Stimulated activated CD4-positive, alpha-beta T cell treated with anti-CD3 and anti-CD28 coated beads, Interleukin-12 subunit alpha, Interleukin-12 subunit beta, amount 100 ng/mL, for 4 hours (primary cell): Measurements from ENCODE around the gene RPL19.

ENCODE experiments used
- DNase-seq: peaks from one replicate; pipeline ENCODE4 v3.0.0-alpha.2; 2020

The RPL19 gene

DNA sequence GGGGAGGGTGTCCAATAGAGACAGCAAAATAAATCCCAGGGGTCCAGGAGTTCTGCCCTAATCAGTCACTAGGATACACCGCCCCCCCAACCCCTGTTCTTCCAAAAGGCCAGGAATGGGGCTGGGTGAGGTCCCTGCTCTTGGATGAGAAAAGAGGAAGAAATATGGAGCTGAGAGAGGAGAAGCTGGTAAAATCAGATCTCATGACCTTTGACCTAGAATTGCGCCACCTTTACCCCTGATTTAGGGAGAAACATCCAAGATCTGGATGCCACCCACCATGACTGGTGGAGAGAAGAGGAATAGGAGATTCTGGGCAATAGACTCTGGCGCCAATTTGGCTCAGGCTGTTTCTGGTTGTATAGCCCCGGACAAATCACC lies 1.9 kb upstream of the RPL19 start:
- DNase-seq, result no peak

- DNase-seq, result peak; percentile 81
Observed at GRCh38 chr17:39199820-39200069, 338 bp upstream of the RPL19 start.

DNA sequence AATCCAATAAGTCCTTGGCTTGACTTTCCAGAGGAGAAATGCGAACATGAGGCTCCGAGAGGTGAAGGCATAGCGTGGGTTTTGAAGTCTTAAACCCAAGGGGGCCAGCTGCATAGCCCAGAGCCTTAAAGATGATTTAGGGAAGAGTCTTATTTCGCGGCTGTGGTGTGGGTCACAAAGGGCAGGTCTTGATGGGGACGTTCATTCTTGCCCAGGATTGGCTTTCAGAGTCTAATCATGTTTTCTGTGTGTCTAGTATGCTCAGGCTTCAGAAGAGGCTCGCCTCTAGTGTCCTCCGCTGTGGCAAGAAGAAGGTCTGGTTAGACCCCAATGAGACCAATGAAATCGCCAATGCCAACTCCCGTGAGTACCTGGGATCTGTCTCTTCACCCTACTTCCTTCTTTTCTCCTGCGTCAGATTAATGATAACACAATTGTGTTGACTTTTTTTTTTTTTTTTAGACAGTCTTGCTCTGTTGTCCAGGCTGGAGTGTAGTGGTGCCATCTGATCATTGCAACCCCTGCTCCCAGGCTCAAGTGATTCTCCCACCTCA lies 951 bp downstream of the RPL19 start:
- no peak for DNase-seq

DNA sequence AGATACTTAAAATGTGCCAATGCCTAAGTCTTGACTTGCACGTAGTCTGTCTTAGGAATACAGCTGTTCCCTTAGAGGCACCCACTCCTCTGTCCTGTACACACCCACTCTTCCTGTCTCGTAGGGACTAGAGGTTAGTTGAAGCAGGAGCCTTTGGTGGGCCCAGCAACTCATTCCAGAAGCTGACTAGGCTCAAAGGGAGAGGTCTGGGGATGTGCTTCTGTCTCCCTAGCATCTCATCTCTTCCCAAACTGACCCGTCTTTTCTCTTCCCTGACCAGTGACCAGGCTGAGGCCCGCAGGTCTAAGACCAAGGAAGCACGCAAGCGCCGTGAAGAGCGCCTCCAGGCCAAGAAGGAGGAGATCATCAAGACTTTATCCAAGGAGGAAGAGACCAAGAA lies 4.2 kb downstream of the RPL19 start:
- DNase-seq, result no peak

DNA sequence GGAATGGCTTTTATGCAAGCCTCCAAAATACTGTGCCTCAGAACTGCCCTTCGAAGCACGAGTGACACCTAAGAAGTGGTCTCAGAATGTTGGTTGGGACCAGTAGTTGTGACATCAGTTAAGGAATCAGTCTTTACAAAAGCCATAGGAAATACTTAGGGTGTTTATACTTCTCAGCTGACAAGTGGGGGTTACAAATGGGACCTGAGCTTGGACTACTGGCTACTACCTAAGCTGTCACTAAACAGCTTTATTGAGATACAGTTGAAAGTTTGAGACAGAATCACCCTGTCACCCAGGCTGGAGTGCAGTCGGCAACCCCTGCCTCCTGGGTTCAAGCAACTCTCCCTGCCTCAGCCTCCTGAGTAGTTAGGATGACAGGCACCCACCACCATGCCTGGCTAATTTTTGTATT lies 5.0 kb downstream of the RPL19 start:
- no peak for DNase-seq

DNA sequence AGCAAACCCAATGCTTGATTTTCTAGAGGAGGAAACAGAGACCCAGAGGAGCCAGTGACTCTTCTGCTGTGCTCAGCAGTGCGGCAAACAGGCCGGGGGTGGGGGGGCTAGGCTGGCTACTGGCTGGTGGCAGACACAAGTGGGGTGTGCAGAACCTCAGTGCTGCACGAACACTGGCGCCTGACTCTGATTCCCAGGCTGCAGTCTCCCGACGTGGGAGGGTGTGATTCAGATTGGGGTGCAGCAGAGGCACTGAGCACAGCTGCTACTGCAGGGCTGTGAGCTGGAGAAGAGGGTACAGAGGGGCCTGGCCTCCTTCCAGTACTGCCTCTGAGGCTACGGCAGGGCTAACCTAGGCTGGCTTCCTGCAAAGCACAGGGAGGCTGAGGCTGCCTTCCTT lies 8.1 kb downstream of the RPL19 start:
- DNase-seq, result no peak

- DNase-seq, result no peak
Observed at GRCh38 chr17:39208893-39209292, 8.8 kb downstream of the RPL19 start.

DNA sequence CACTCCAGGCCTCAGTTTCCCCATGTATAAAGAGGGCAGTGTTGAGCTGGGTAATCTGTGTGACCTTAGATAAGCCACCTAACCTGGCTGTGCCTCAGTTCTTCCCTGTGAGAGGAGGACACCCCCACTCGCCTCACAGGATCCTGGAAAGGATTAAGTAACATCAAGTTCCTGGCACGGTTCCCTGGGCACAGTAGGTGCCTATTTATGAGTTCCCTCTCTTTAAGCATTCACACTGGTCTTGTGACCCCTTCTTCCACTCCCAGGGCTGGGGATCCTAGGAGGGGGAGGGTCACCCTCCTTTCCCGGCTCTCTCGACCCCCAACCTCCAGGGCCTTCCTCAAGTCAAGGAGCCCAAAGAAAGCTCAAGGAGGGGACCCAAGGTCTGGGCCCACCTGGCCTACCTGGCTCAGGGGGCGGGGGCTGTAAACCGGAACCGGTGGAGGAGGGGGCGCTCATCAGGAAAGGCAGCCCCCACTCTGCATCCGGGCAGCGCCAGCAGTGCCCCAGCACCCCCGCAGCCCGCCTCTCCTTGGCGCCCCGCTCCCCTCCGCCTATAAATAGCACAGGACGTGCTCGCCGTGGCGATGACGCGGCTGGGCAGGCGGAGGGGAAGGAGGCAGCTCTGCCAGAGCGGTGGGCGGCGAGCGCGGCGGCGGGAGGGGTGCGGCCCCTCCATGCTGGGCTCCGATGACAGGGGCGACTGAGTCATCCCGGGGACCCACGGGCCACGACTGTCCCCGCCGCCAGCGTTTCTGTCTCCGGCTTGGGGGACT lies 9.4 kb downstream of the RPL19 start:
- peak; percentile 71 for DNase-seq

- no peak for DNase-seq
Observed at GRCh38 chr17:39210093-39210434, 10.0 kb downstream of the RPL19 start.

DNA sequence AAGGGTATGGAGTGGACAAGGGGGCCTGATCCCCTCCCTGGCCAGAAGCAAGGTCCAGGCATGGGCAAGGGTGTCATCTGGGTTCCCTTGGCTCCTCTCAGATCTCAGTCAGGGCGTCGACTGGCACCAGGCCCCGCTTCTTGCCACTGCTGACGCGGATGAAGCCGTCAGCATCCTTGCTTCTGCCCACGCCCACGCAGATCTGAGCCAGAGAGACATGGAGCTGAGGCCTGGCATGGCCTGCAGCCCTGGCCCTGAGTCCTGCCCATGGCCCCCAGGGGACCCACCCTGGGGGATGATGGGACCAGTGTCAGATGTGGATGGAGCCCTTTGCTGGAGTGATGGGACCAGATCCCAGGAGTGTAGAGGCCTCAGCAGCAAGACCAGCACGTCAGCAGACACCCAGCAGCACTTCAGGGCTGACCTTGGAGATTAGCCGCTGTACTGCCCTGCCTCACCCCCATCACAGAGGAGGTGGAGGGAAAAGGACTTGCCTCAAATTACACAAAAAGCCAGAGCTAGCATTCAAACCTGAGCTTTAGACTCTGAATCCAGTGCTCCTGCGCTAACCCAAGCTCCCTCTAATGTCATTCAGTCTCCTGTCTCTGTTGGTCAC lies 12.2 kb downstream of the RPL19 start:
- no peak for DNase-seq

GRCh38 chr17:39212841-39213480 lies 12.9 kb downstream of the RPL19 start:
- no peak for DNase-seq

GRCh38 chr17:39213852-39214251 lies 13.8 kb downstream of the RPL19 start:
- no peak for DNase-seq

DNA sequence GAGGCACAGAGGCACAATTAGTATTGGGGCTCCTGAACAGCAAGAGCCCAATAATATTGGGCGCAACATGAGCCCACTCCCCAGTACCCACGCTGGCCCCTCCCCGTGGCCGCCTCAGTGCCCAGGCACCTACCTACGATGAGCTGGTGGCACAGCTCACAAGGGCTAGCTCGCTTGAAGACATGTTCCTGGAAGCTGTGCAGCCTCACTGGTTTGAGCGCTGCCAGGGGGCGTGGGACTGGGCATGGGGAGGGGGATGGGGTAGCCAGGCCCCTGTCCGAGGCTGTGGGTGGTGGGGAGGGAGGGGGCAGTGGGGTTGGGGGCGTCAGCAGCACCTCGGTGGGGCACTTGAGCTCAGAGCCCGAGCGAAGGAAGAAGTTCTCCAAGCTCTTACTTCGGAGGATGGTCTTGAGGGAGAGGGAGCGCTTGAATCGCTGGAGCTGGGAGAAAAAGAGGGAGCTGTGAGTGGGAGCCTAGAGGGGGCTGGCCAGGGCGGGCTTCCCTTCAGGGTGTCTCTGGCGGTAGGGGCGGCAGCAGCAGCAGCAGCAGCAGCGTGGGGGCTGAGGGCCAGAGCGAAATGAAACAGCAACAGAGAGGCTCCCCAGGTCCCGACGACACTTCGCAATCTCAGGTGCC lies 17.8 kb downstream of the RPL19 start:
- no peak for DNase-seq

- DNase-seq, result no peak
Observed at GRCh38 chr17:39218906-39219305, 18.8 kb downstream of the RPL19 start.

GRCh38 chr17:39219647-39220154 lies 19.6 kb downstream of the RPL19 start:
- no peak for DNase-seq

DNA sequence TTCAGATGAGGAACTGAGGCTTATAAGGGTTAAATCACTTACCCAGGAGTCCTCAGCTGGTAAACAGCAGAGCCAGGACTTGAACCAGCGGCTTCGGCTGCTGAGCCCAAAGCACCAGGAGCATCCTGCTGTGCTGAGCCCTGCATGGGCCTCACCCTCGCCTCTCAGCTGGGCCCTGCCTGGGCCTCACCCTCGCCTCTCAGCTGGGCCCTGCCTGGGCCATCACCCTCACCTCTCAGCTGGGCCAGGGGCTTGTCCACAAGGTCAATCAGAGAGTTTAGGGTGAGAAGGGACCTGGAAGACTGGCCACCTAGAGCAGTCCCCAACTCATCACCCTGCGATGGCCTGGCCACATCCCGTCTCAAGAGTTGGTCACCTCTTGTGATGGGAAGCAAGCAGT lies 21.5 kb downstream of the RPL19 start:
- DNase-seq, result no peak

GRCh38 chr17:39222151-39222550 lies 22.1 kb downstream of the RPL19 start:
- no peak for DNase-seq

DNA sequence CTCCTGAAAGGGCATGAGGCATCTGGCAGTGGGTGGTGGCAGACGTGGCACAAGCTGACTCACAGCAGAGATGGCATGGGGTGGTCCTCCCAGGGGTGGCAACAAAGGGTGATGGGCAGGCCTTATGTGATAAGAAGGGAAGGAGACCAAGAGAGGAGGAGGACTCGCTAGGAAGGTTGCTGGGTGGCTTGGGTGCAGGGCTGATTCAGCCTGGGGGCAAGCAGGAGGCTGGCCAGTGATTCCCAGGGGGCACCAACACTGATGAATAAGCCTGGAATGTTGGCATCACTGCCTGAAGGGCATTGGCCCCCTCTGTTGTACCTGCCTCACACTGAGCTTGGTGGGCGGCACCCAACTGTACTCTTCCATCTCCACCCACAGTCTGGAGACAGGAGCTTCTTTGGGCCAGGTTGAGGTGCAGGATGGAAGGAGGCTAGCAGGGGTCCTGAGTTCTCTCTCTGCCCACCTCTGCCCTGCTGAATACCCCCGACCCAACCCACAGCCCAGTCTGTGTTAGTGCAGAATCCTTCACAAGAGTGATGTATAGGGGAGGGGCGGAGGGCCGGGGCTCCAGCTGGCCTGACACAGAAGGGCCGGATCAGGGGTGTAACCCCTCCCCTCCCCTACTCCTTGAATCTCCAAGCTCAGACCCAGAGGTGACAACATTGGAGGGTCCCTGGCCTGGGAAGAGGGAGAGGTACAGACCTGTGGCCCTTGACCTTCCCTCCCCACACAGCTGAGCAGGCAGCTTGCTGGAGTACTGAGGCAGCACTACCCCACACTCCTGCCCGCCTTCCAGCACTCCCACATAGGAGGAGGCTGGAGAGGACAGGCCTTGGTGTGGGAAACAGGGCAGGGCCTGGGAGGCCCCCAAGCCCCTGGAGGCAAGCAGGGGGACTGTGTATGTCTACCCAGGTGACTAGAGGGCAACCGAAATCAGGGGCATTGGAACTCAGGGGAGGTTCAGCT lies 23.1 kb downstream of the RPL19 start:
- DNase-seq, result no peak

DNA sequence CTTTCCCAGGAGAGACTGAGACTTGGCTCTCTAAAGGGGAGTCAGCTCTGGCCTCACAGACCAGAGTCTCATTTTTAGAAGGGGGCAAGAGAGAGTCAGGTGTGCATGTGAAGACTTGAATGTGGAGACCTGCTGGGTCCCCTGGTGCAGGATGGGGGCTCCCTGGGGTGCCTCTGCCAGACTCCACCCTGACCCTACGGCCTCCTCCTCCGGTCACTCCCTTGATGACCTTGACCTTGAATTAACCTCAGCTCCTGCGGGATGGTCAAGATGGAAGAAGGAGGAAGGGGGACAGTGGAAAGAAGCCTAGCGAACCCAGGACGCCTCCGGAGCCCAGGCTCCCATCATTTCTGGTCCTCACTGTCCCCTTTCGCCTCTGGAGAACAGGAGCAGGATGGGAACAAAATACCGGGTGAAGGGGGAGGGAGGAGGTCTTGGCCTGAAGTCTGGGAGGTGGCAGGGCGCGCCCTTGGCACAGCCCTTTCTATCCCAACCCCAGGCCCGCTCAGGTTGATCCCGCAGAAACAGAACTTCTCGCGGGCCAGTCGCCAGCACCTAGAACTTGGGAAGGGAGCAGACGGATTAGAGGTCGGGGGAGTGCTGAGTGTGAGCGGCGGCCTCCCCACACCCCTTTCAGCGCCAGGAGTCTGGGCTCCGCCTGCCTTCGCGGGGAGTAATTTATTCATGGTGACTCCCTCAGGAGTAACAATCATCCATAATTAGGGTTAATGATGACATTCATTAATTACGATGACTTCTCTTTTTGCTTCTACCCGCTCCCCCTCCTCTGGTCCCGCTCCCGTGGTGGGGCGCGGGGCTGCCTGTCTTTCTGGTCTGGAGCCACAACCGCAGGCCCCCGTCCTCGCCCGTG lies 24.1 kb downstream of the RPL19 start:
- no peak for DNase-seq

GRCh38 chr17:39224778-39225307 lies 24.8 kb downstream of the RPL19 start:
- no peak for DNase-seq

GRCh38 chr17:39225308-39225958 lies 25.4 kb downstream of the RPL19 start, which contains the start of gene STAC2:
STAC2 (minus strand) TSS chr17:39225945; CDS start chr17:39225502, 443 bp downstream.
- DNase-seq, result no peak
